ENCODE measurements around the gene TSPAN9. TPM values are rescaled to one million over a fixed set of nuclear protein-coding genes. Genes with fewer than 3 reads are reported as not detected.

TSPAN9 gene
- total RNA-seq, 4 donors from 2014 or later, result 15.7 to 32.6 (median 26.2) TPM

DNA sequence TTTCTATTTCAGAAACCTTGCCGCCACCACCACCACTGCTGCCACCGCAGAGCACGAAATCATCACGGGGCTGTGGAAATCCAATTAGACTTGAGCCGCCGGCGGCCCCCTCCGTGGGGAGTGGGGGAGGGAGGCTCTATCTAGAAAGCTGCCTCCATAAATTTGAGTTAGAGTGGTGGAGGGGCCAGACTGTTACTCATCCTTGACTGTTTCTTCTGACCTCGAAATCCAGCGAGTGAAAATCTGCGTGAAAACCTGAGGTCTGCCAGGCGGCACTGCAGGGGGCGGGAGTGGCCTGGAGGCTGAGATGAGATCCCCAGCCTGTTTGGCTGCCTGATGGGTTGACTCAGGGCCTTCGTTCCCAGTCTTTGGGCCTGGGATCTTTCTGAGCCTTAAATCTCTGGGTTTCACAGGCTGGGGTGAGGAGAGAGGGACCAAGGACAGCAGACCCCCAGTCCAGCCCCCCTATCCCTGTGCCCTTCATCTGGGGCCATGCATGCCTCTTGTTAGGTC, 29.9 kb downstream of the TSPAN9 start:
- H3K27me3 ChIP-seq, result no peaks in the 10 kb centered on the region
- 66 to 67% methylated on average over 12 to 14 of the region's 14 CpGs for WGBS, 2 donors
- no peak for DNase-seq (ENCODE audit: low spot score in 2 of 2)
- H3K27ac ChIP-seq, result peak overlapping the region in 1 of 4 donors; percentile 57
- TF ChIP-seq POLR2A (IDR thresholded peaks at IDR 0.05) (no peak), EP300 (IDR thresholded peaks at IDR 0.05) (no peak)
- TF ChIP-seq, protein P1, sequence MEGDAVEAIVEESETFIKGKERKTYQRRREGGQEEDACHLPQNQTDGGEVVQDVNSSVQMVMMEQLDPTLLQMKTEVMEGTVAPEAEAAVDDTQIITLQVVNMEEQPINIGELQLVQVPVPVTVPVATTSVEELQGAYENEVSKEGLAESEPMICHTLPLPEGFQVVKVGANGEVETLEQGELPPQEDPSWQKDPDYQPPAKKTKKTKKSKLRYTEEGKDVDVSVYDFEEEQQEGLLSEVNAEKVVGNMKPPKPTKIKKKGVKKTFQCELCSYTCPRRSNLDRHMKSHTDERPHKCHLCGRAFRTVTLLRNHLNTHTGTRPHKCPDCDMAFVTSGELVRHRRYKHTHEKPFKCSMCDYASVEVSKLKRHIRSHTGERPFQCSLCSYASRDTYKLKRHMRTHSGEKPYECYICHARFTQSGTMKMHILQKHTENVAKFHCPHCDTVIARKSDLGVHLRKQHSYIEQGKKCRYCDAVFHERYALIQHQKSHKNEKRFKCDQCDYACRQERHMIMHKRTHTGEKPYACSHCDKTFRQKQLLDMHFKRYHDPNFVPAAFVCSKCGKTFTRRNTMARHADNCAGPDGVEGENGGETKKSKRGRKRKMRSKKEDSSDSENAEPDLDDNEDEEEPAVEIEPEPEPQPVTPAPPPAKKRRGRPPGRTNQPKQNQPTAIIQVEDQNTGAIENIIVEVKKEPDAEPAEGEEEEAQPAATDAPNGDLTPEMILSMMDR (IDR thresholded peaks at IDR 0.05), result no peak
- no peaks in the 10 kb centered on the region for H3K36me3 ChIP-seq
- H3K9me3 ChIP-seq, result no peaks in the 10 kb centered on the region
- H3K4me1 ChIP-seq, result peaks cover 0 to 56% (median 12%) of the 10 kb centered on the region in 4 donors
- H3K4me3 ChIP-seq, result no peak overlapping the region

DNA sequence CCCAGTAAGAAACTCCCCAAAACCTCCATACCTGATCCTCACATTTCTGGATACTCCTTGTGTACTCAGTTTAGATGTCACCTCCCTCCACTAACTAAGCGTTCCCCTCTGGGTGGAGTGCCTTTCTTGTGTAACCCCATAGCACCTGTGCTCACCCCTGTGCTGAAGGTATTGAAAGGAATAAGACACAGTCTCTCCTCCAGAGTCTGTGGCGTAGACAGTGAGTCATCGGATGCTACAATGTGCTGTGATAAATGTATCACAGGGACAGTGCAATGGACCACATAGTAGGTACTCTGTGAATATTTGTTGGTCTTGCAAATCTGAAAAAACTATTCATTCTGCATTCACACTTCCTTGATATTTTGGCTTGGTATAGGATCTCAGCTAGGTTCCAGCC, 30.8 kb downstream of the TSPAN9 start:
- DNase-seq (ENCODE audit: low spot score in 2 of 2), result no peak
- peaks cover 0 to 51% (median 12%) of the 10 kb centered on the region in 4 donors for H3K4me1 ChIP-seq
- 93 to 94% methylated on average over 3 of the region's 3 CpGs for WGBS, 2 donors
- TF ChIP-seq, protein P1 (IDR thresholded peaks at IDR 0.05), result no peak
- TF ChIP-seq POLR2A (IDR thresholded peaks at IDR 0.05), result no peak
- no peak for TF ChIP-seq EP300 (IDR thresholded peaks at IDR 0.05)
- H3K27ac ChIP-seq, result no peak overlapping the region
- H3K27me3 ChIP-seq, result no peaks in the 10 kb centered on the region
- no peaks in the 10 kb centered on the region for H3K9me3 ChIP-seq
- no peak overlapping the region for H3K4me3 ChIP-seq
- no peaks in the 10 kb centered on the region for H3K36me3 ChIP-seq

DNA sequence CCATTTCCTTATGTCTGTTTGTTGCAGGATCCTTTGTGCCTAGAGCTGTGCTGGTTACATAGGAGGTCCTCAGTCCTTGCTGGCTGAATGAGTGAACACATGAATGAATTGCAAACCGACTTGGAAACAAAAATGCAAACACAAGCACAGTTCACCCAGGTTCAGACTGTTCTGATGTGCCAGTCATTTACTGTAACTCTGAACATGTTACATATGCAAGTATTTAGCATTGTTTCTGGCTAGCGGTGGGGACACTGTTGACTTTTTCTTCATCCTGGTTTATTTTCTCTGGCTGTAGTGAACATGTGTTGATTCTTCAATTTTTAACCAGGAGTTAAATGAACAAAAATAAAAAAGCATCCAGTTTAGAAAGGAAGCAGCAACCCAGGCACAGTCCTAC, 33.4 kb downstream of the TSPAN9 start:
- no peak for DNase-seq (ENCODE audit: low spot score in 2 of 2)
- no peaks in the 10 kb centered on the region for H3K27me3 ChIP-seq
- no peaks in the 10 kb centered on the region for H3K9me3 ChIP-seq
- peak overlapping the region in 1 of 4 donors; percentile 52 for H3K27ac ChIP-seq
- TF ChIP-seq, protein P1 (IDR thresholded peaks at IDR 0.05), result no peak
- TF ChIP-seq EP300 (IDR thresholded peaks at IDR 0.05) (no peak), POLR2A (IDR thresholded peaks at IDR 0.05) (no peak)
- peaks cover 0 to 27% (median 0%) of the 10 kb centered on the region in 4 donors for H3K4me1 ChIP-seq
- H3K36me3 ChIP-seq, result no peaks in the 10 kb centered on the region
- 21 to 29% methylated on average over 2 of the region's 2 CpGs for whole genome bisulfite sequencing, 2 donors
- H3K4me3 ChIP-seq, result no peak overlapping the region

DNA sequence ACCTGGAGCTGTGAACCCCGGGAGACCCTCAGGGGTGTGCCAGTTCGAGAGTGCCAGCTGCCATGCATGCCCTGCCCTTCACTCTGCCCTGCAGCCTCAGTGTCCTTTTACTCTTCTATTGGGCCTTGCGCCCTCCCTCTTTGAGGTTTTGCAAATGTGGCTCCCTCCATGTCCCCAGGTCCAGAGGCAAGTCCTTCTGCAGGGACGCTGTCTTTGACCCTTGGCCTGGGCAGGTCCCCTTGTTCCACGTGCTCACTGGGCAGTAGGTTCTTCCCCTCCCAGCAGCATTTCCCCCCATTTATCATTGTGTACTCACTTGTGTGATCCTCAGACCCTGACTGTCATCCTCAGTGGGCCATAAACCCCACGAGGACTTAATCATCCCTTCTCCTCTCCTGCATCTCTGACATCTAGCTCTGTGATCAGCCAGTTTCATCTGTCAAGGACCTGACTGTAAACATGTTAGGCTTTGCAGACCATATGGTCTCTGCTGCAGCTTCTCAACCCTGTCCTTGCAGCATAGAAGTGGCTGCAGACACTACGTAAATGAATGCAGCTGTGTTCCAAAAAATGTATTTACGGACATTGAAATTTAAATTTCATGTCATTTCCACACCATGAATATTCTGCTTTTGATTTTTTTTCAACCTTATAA, 36.6 kb downstream of the TSPAN9 start:
- no peaks in the 10 kb centered on the region for H3K9me3 ChIP-seq
- H3K27ac ChIP-seq, result no peak overlapping the region
- no peaks in the 10 kb centered on the region for H3K27me3 ChIP-seq
- no peaks in the 10 kb centered on the region for H3K36me3 ChIP-seq
- H3K4me1 ChIP-seq, result peaks cover 0 to 26% (median 3%) of the 10 kb centered on the region in 4 donors
- no peak for DNase-seq (ENCODE audit: low spot score in 2 of 2)
- 76 to 87% methylated on average over 8 of the region's 8 CpGs for WGBS, 2 donors
- TF ChIP-seq EP300 (IDR thresholded peaks at IDR 0.05), result no peak
- no peak for TF ChIP-seq POLR2A (IDR thresholded peaks at IDR 0.05)
- TF ChIP-seq, protein P1 (IDR thresholded peaks at IDR 0.05), result no peak
- no peak overlapping the region for H3K4me3 ChIP-seq

DNA sequence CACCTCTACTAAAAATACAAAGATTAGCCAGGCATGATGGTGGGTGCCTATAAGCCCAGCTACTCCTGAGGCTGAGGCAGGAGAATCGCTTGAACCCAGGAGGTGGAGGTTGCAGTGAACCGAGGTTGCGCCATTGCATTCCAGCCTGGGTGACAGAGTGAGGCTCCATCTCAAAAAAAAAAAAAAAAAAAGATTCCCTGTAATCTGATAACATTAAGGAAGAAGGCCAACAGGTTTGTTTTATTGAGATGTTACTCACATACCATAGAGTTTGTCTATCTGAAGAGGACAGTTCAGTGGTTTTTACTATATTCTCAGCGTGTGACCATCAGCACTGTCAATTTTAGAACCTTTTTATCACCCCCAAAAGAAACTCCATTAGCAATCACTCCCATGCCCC, 37.5 kb downstream of the TSPAN9 start:
- WGBS, 2 donors, result 98 to 99% methylated on average over 4 of the region's 4 CpGs
- no peaks in the 10 kb centered on the region for H3K36me3 ChIP-seq

More for the DNA sequence above, 37.5 kb downstream of the TSPAN9 start:
- Histone ChIP-seq H3K4me3 (no peak overlapping the region), H3K27me3 (no peaks in the 10 kb centered on the region), H3K9me3 (no peaks in the 10 kb centered on the region), H3K27ac (no peak overlapping the region), H3K4me1 (peaks cover 0 to 32% (median 6%) of the 10 kb centered on the region in 4 donors)
- no peak for DNase-seq (ENCODE audit: low spot score in 2 of 2)
- TF ChIP-seq POLR2A (IDR thresholded peaks at IDR 0.05) (no peak), EP300 (IDR thresholded peaks at IDR 0.05) (no peak)
- TF ChIP-seq, protein P1 (IDR thresholded peaks at IDR 0.05), result no peak

Measured in tibial nerve (tissue), 4 donors.